K562 (cell line): Measurements from ENCODE around the gene MAST4. TPM values are rescaled to one million over a fixed set of nuclear protein-coding genes. Genes with fewer than 3 reads are reported as not detected.

Source experiments
- ATAC-seq: fragments of 200-7000 bp; cut with Tn5 transposase; 3 replicates; pipeline ENCODE4 v1.9.1; 2020; ENCODE audit warnings: moderate library complexity
- BruUV-seq: library from RNA; stranded (reverse); fragments of 400-500 nt; replicated peaks from 2 replicates; lab custom pipeline; 2021; lab: Mats Ljungman, UMichigan
- CTCF ChIA-PET: fragments of 300-600 bp; formaldehyde crosslinking; extraction: SDS; loops from one replicate; lab custom pipeline; 2021; ENCODE audit warnings: low intra/inter-chr PET ratio; lab: Yijun Ruan, JAX
- POLR2A ChIA-PET: fragments of 300-600, 350-650 bp; sonication (Branson Sonifier 250); formaldehyde crosslinking; extraction: SDS; loops from one replicate; lab custom pipeline; 2021; ENCODE audit warnings: antibody characterized with exemption, inconsistent platforms; lab: Yijun Ruan, JAX
- DNase-seq, 4 experiments: peaks; one replicate each; pipeline versions ENCODE4 v3.0.0 to v3.0.0-alpha.2; 2011 to 2018; ENCODE audit warnings: low spot score in 3 of 4, mixed read lengths in 3 of 4; ENCODE audit errors: extremely low read depth in 1 of 4
- FAIRE-seq: peaks from 2 replicates; lab custom pipeline; 2011; peaks lifted over from hg19 to GRCh38; lab: Jason Lieb, UNC
- H2AFZ ChIP-seq: 2 replicates; pipeline ENCODE4 v1.6.0; 2011; ENCODE audit warnings: low read depth, low read length, control low read depth, inconsistent platforms
- H3K27ac ChIP-seq: fragments of 200-600 bp; 3 replicates; pipeline ENCODE4 v1.8.0; 2011; ENCODE audit warnings: low read depth, mild to moderate bottlenecking, control low read depth, inconsistent platforms, low read length, moderate library complexity, mixed read lengths; ENCODE audit errors: extremely low read depth
- H3K27me3 ChIP-seq, 2 experiments: fragments of 300-600 bp in 1 of 2; 2 replicates in 1 of 2; 3 replicates in 1 of 2; pipeline versions ENCODE4 v1.6.0 to v1.8.0; 2011; ENCODE audit warnings: inconsistent platforms in 2 of 2, low read length in 2 of 2, mild to moderate bottlenecking in 1 of 2, mixed read lengths in 1 of 2, moderate library complexity in 1 of 2; ENCODE audit not compliant: control insufficient read depth in 2 of 2, insufficient read depth in 2 of 2
- H3K36me3 ChIP-seq: fragments of 300-600 bp; 3 replicates; pipeline ENCODE4 v1.8.0; 2011; ENCODE audit warnings: mild to moderate bottlenecking, low read length, inconsistent platforms; ENCODE audit not compliant: control insufficient read depth, insufficient read depth
- H3K4me1 ChIP-seq, 2 experiments: fragments of 200-600 bp in 1 of 2; replicated peaks in 1 of 2; 2 replicates in 1 of 2; 3 replicates in 1 of 2; pipeline versions ENCODE4 v1.5.1 to v1.8.0; 2011; ENCODE audit warnings: inconsistent platforms in 2 of 2, low read length in 2 of 2, mild to moderate bottlenecking in 1 of 2, mixed read lengths in 1 of 2, moderate library complexity in 1 of 2; ENCODE audit not compliant: control insufficient read depth in 2 of 2, insufficient read depth in 2 of 2
- H3K4me2 ChIP-seq: 2 replicates; pipeline ENCODE4 v1.6.1; 2011; ENCODE audit warnings: low read length, control low read depth, inconsistent platforms, mixed read lengths; ENCODE audit not compliant: insufficient read depth
- H3K4me3 ChIP-seq: fragments of 200-600 bp; sonication (generic), shearing (Covaris generic); 2 replicates; pipeline ENCODE4 v1.5.1; 2016; ENCODE audit warnings: control low read depth, inconsistent platforms
- H3K79me2 ChIP-seq: fragments of 200-600 bp; 3 replicates; pipeline ENCODE4 v1.8.0; 2011; ENCODE audit warnings: low read length, inconsistent platforms; ENCODE audit not compliant: control insufficient read depth, insufficient read depth
- H3K9ac ChIP-seq, 2 experiments: 2 replicates each; pipeline versions ENCODE4 v1.6.0 to v1.6.1; 2011; ENCODE audit warnings: low read depth in 2 of 2, low read length in 2 of 2, control low read depth in 1 of 2, inconsistent platforms in 1 of 2, mild to moderate bottlenecking in 1 of 2, mixed read lengths in 1 of 2; ENCODE audit not compliant: insufficient read depth in 1 of 2
- H3K9me1 ChIP-seq: one replicate; pipeline ENCODE4 v1.6.0; 2011; ENCODE audit warnings: inconsistent platforms, mild to moderate bottlenecking, low read length, moderate library complexity; ENCODE audit not compliant: control insufficient read depth, insufficient read depth
- H3K9me3 ChIP-seq: replicated peaks from 2 replicates; pipeline ENCODE4 v1.5.1; 2011; ENCODE audit warnings: low read depth, low read length, inconsistent platforms; ENCODE audit not compliant: control insufficient read depth, insufficient read depth
- H4K20me1 ChIP-seq: replicated peaks from 2 replicates; pipeline ENCODE4 v1.6.1; 2011; ENCODE audit warnings: low read length, inconsistent platforms, mixed read lengths; ENCODE audit not compliant: control insufficient read depth, insufficient read depth
- CEBPB ChIP-seq: fragments of 450-650 bp; IDR thresholded peaks from 2 replicates; pipeline ENCODE4 v1.6.1; 2016; ENCODE audit warnings: missing genetic modification characterization, missing compliant biosample characterization
- CEBPG ChIP-seq, 3 experiments: fragments of 200-800 bp in 1 of 3; sonication (Bioruptor generic) in 1 of 3; sonication (generic) in 1 of 3; formaldehyde crosslinking in 1 of 3; IDR thresholded peaks in 2 of 3; conservative IDR thresholded peaks in 1 of 3; 2 replicates each; pipeline versions ENCODE4 v1.6.1 to v1.8.0; 2016 to 2022; ENCODE audit warnings: missing compliant biosample characterization in 2 of 3, missing genetic modification characterization in 2 of 3, mild to moderate bottlenecking in 1 of 3, missing genetic modification reagents in 1 of 3
- COPS2 ChIP-seq: fragments of 450-650 bp; conservative IDR thresholded peaks from 2 replicates; pipeline ENCODE4 v1.6.1; 2016; ENCODE audit warnings: mild to moderate bottlenecking, moderate library complexity
- HIVEP1 ChIP-seq: fragments of 250-450 bp; sonication (Bioruptor Pico); IDR thresholded peaks from 2 replicates; pipeline ENCODE4 v1.4.0; 2020; ENCODE audit warnings: mild to moderate bottlenecking
- PCBP1 ChIP-seq: fragments of 200-400 bp; formaldehyde crosslinking; IDR thresholded peaks from 2 replicates; pipeline ENCODE4 v1.6.1; 2018; ENCODE audit warnings: mild to moderate bottlenecking, low read depth, low read length; ENCODE audit not compliant: poor library complexity, severe bottlenecking
- PML ChIP-seq: IDR thresholded peaks from 2 replicates; pipeline ENCODE4 v1.6.1; 2012; ENCODE audit warnings: low read length, inconsistent platforms
- POLR2AphosphoS2 ChIP-seq: IDR thresholded peaks from 2 replicates; pipeline ENCODE4 v1.6.1; 2012; ENCODE audit warnings: low read length, improper control_type of control experiment
- WGBS: fragments of 100-300 bp; shearing (Covaris generic); methylation state at CpG from one replicate; pipeline ENCODE4 v1.1.6; 2016; ENCODE audit warnings: low coverage, mixed read lengths; ENCODE audit not compliant: insufficient coverage; ENCODE audit errors: missing lambda C conversion rate; 5-methylcytosine and 5-hydroxymethylcytosine counted together
- in situ Hi-C: fragments of 300-500 bp; cut with MboI; formaldehyde crosslinking; loops from 4 replicates; pipeline ENCODE4 v1.15.0; 2018; ENCODE audit warnings: inconsistent platforms, mixed read lengths
- intact Hi-C: fragments of 100-400 bp; cut with micrococcal nuclease; formaldehyde crosslinking; loops from 2 replicates; pipeline ENCODE4 v1.14.2; 2022
- polyA plus RNA-seq, 8 experiments: library from polyadenylated mRNA; depleted of rRNA in 4 of 8; stranded (reverse) in 5 of 8; unstranded in 3 of 8; fragments of >200 nt; fragmentation: Nextera tagmentation in 2 of 8; fragmentation: Illumina TruSeq in 1 of 8; extraction: Ambion mirVana in 2 of 8; extraction: Trizol in 1 of 8; gene quantifications; 2 replicates each; pipeline versions ENCODE4 v1.2.1 to v1.2.3, GENCODE V29; 2011 to 2014; ENCODE audit warnings: inconsistent platforms in 1 of 8, missing spikeins in 1 of 8
- total RNA-seq, 7 experiments: library from RNA; depleted of rRNA in 6 of 7; stranded (reverse); fragments of >200 nt in 6 of 7; fragmentation: Illumina TruSeq in 2 of 7; extraction: Trizol in 2 of 7; gene quantifications; 2 replicates each; pipeline versions ENCODE4 v1.2.1 to v1.2.3, GENCODE V29; 2011 to 2021; ENCODE audit warnings: low replicate concordance in 1 of 7

Gene MAST4
- total and polyA plus RNA-seq, 9 of the 15 experiments (the other 6 are each of a cell fraction or from before 2014, with no cell fraction given): 0.88 to 10.1 (median 5.2) TPM

- H3K9me3 ChIP-seq: no peaks in the 10 kb centered on the region
- H3K9me1 ChIP-seq: no peaks in the 10 kb centered on the region
- H2AFZ ChIP-seq: no peak overlapping the region
- no peaks in the 10 kb centered on the region for H3K79me2 ChIP-seq
- no peaks in the 10 kb centered on the region for H4K20me1 ChIP-seq
- no peaks in the 10 kb centered on the region for H3K27me3 ChIP-seq
- no peak overlapping the region for H3K4me2 ChIP-seq
- in situ Hi-C loops: loop anchor here (10.0 kb wide), 1 partner anchor 152 kb away; no protein-coding TSS in a partner anchor
- peak; percentile 95 for TF ChIP-seq CEBPB (tag)
- TF ChIP-seq PCBP1: no peak
- no peak for TF ChIP-seq HIVEP1
- TF ChIP-seq COPS2: no peak
- no peak for TF ChIP-seq PML
- no peak for TF ChIP-seq CEBPG (CRISPR knock-in tag; IDR thresholded peaks at IDR 0.05)
- peak; percentile 77 to 88 for TF ChIP-seq CEBPG (tag; conservative IDR thresholded peaks at IDR 0.05 in 1 of 2, IDR thresholded peaks at IDR 0.05 in 1 of 2)
- no peak for TF ChIP-seq POLR2AphosphoS2
- no peak overlapping the region for H3K9ac ChIP-seq
- DNase-seq: no peak
- ChIA-PET POLR2A (interaction anchor here (0.6 to 0.8 kb wide), 3 partner anchors 28 to 805 kb away, joined by 3 to 4 read pairs (median 3); no protein-coding TSS in a partner anchor), CTCF (no interaction called here)
- ATAC-seq: no peak
- intact Hi-C loops: no loop called here
- WGBS: 100% methylated on average over 1 of the region's 1 CpG
- H3K4me1 ChIP-seq: peaks cover 0 to 6% of the 10 kb centered on the region in 2 experiments; a peak in 2 of 5 replicates
- H3K27ac ChIP-seq: no peak overlapping the region
- peaks cover 31% of the 10 kb centered on the region; the same call in 2 of the 3 replicates for H3K36me3 ChIP-seq
- FAIRE-seq: no peak
- BruUV-seq: no TSS peak
- H3K4me3 ChIP-seq: no peak overlapping the region
Measured at GRCh38 chr5:67146574-67146973, 550.4 kb downstream of the MAST4 start.
